HG03039 (cell line): ENCODE measurements around the gene NTM.

Experiments
- ATAC-seq: cut with Tn5 transposase; IDR thresholded peaks from one replicate; pipeline ENCODE4 v1.9.1; 2021; ENCODE audit warnings: mild to moderate bottlenecking, moderate library complexity; ENCODE audit not compliant: unreplicated experiment

The NTM gene

DNA sequence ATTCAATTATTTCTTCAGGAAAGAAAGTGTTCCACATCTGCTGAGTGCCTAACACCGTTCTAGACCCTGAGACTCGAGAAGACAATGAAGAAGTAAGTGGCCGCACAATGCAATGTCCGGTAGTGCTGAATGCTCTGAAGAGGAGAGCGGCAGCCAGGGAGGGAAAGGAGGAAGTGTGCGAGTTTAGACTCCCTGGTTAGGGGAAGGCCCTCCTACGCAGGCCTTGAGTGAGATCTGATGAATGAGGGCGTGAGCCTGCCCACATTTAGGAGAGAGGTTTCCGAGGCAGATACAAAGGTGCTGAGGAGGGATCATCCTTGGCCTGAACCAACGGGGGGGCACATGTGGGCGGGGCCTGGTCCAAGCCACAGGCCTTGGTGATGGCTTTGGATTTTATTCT lies 558.6 kb downstream of the NTM start:
- no peak for ATAC-seq

- ATAC-seq, result no peak
Measured at GRCh38 chr11:131932584-131933325, 562.3 kb downstream of the NTM start.

GRCh38 chr11:131934006-131934405 lies 563.6 kb downstream of the NTM start:
- no peak for ATAC-seq

GRCh38 chr11:131938351-131938751 lies 567.9 kb downstream of the NTM start:
- no peak for ATAC-seq

DNA sequence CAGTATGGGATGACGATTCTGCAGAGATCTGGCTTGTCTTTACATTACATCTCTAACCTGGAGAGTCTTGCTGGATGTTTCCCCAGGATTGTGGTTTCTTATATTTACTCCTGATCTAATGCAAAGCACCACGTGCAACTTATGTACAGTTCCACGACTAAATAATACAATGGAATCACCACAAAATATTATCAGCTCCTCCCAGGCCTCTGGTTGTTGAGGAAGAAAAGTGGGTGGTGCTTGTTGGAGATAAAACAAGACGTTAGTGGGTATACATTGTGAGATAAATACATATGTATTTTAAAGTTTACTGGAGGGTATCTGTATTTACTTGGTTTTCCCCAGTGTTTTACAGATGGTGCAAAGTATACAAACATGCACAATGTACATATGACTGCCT lies 569.7 kb downstream of the NTM start:
- no peak for ATAC-seq

- ATAC-seq, result no peak
Measured at GRCh38 chr11:131942878-131943277, 572.5 kb downstream of the NTM start.

DNA sequence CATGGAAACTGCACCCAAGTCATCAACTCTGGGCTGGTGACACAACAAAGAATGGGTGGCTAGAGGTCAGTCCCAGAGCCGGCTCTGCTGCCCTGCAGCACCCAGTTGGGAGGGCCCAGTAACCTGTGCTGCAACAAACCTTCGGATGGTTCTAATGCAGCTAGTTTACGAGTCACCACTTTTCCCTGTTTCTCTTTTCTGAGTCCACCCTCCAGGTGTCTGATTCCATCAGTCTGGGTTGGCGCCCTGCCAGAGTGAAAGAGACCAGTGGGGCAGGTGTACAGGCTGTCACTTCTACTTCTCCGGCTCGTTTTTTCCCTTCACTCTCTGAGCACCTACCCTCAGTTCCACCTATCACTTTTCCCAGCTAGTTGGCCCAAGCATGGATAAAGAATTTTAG lies 572.9 kb downstream of the NTM start:
- no peak for ATAC-seq

DNA sequence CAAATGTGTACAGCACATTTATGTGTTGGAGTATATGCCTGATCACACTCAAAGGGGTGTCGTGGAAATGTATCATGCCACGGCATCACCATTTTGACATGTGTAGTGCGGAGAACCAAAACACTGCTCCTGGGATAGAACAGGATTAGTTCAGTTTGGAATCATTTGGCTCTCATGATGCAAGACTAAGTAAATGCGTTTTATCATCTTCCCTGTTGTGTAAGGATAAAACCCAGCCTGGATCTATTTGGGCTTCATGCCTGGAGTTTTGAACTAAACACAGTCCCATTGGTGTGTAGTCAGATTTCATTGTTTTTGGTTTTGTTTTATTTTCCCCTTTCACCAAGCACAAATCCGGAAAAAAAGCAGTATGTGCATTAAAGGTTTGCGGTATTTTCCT lies 574.3 kb downstream of the NTM start:
- ATAC-seq, result no peak

GRCh38 chr11:131945706-131946105 lies 575.3 kb downstream of the NTM start:
- no peak for ATAC-seq

GRCh38 chr11:131947511-131947910 lies 577.1 kb downstream of the NTM start:
- no peak for ATAC-seq

DNA sequence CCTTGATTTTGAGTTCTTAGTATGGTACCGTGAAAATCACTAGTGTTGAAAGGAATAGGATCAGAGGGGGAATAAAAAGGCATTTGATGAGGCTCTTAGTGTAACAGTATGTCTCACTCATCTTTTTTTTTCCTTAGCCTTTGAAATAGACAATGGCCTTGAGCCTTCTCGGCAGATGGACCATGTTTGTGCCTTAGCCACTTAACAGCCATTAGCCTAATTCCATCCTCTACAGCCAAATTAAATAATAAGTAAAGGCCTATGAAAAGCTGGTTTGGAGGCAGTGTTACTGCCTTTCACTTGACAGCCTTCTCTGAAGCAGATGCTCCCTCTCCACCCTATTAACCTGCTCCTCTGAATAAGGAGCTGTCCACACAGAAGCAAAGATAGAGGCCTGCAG lies 580.7 kb downstream of the NTM start:
- ATAC-seq, result no peak

- ATAC-seq, result no peak
Measured at GRCh38 chr11:131954146-131954545, 583.7 kb downstream of the NTM start.

DNA sequence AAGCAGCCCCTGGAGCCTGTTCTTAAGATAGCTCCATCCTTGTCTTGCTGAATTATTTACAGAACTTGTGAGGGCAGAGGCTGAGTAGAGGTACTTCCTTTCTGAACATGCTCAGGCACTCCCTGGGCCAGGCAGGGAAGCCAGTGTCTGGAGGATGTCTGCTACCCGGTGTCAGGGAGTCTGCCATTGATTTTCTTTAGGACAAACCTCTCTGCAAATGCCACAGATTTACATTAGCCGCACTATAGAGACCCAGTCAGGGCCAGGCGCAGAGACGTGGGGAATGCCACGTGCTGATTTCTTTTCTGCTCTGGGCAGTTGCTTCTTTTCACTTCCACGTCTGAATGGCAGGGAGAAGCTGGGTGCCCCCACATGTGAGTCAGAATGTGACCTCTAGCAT lies 585.5 kb downstream of the NTM start:
- no peak for ATAC-seq

DNA sequence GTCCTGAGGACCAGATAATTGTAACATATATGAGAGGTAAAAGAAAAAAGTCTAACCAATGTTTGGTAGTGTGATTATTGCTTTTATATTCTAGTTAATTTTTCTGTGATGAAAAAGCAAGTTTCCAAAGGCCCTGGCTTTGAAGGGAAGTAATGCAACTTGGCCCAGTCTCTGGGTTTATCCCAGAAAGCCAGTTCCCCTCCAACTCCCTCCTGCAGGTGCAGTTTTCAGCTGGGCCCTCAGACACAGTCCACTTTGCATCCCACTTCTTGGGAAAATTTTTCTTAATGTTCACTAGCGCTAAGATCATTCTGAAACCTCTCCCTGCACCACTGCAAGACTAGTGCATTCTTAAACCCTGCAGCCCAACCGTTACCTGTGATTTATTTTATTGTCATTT lies 586.8 kb downstream of the NTM start:
- no peak for ATAC-seq

- no peak for ATAC-seq
Measured at GRCh38 chr11:131957875-131958274, 587.5 kb downstream of the NTM start.

- no peak for ATAC-seq
Measured at GRCh38 chr11:131962818-131963217, 592.4 kb downstream of the NTM start.

DNA sequence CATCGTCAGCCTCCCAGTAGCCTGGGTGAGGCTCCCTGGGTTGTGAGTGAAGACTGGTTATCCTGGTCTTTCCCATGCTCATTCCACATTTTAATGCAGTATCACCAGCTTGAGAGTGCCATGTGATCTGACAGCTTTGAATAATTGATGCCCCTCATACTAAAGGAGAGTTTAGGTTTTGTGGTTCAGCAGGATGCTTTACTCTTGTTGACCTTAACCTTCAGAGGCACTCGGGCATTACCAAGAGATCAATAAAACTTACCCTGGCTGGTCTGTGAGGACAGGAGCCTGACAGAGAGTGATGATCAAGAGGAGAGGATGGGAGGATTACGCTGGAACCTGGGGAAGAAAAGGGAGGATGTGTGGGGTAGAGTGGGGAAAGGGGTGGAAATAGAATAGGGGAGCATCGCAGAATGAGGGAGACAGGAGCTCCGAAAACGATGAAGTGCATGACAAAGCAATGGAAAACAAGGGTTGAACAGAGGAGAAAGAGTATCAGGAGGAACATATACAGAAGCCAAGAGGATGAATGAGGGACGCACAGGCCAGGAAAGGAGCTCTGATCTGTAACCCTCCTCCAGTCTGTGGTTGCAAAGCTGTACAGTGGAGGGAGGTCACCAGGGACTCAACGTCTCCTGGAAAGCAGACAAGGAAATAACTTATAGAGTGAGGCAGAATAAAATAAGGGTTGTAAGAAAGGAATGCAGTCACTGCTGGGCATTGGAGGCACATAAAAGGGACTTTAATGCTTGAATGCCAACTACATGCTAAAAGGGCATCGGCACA lies 594.5 kb downstream of the NTM start:
- ATAC-seq, result no peak

DNA sequence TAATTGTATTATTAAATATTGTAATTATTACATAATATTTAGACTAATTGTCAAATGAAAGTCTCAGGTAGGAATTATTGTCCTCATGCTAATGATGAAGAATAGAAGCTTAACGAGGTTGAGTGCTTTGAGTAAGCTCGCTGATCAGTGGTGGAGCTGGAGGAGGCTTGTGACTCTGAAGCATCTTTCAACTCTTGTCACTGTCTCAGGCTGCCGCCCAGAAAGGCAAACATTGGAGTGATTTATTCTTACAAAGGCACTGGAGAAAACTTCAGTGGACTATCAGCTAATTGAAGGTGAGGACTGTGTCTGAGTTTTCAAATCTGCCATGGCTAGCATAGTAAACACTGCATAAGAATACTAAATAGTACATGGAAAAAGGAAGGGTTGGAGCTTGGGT lies 595.1 kb downstream of the NTM start:
- no peak for ATAC-seq

DNA sequence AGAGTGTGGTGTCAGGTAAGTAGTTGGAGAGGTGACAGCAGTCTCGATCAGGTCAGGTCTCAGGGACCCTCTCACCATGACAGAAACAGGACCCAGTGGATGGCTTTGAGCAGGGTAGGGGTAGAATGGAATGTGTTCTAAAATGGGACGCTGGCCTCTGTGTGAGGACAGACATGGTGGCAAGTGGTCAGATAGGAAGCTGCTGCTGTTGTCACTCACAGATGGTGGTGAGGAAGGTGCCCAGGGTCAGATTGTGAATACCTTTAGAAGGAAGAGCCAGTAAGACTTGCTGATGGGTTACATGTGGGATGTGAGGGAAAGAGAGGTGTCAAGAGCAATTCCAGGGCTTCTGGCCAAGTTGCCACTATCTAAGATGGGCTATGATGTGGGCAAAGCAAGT lies 596.3 kb downstream of the NTM start:
- ATAC-seq, result no peak

DNA sequence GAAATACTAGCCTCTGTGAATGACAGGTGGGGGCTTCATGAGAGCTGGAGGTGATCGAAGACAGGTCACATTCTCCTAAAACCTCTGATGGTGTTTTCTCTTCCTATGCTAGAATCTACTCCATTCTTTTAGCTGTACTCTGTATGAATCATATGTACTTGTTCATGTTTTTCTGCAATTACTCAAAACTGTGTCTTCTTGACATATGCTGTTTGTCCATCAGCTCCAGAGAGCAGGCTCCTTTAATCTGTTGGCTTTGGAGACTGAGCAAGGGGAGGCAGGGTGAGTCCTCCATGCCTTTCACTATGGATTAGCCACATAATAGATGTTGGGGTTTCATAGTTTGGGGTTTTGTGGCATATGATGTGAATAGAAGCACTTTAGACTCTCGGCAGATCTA lies 598.8 kb downstream of the NTM start:
- no peak for ATAC-seq

- ATAC-seq, result no peak
Measured at GRCh38 chr11:131973061-131973460, 602.6 kb downstream of the NTM start.

DNA sequence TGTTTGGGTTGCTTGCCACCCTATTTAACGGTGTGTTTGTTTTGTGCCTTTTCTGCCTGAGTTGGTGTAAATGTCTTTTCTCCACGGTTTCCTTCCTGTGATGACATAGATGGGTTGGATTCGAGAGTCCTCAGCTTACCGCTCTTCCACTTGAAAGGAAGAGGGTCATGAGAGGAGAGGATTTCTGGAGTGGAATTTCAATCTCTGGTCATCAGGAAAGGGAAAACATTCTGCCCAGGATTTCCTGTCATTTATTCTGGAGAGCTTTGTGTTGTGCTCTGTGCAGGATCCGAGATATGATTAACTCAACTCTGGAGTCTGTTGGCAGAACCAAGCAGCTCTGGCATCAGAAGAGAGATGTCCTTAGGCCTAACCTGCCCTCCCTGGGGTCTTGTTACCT lies 605.2 kb downstream of the NTM start:
- ATAC-seq, result no peak

GRCh38 chr11:131976021-131976420 lies 605.6 kb downstream of the NTM start:
- ATAC-seq, result no peak
